ENCODE measurements around the gene PBX1.

DNA sequence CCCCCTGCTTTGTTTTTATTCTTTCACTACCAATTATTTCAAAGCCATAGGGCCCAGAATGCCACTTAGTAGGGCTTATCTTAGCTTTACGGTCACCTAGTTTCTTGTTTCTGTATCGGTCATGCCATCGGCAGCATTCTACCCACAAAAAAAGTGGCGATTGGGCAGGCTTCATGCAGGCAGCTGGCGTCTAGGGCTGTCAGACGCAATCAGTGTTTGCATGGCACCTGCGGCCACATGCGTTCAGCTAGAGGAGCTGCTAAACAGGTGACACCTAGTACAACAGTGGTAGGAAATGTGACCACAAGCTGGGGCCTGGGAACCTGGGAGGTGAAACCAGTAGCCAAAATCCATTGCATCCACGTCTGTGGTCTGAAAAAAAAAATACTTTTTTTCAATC lies 262.7 kb downstream of the PBX1 start:
- TF ChIP-seq EZH2 (IDR thresholded peaks at IDR 0.05; ENCODE audit: insufficient read depth, poor library complexity, severe bottlenecking) = no peak
- TF ChIP-seq EZH2phosphoT487 (IDR thresholded peaks at IDR 0.05; ENCODE audit: insufficient read depth, low read depth) = no peak
